ENCODE results near the gene KIAA0825. TPM values are rescaled to one million over a fixed set of nuclear protein-coding genes. Genes with fewer than 3 reads are reported as not detected.

Gene KIAA0825
- total RNA-seq, 4 donors from 2014 or later = 4.7 to 5.8 (median 5.0) TPM

DNA sequence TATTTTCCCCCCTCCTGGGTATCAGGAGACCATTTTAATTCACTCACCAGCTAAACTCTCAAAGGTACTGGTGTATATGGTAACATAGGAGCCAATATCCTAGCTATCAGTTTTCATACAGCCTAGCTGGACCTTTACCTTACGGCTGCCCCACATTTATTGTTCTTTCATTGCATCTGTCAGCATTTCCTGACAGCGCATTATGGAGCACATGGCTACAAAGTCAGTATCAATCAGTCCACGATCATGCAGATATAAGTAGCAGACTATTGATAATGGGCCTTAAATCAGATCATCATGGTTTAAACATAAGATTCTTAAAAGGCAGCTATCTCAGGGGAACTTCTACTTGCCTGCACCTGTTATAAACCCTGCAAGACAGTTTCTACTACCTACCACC, 304.7 kb downstream of the KIAA0825 start:
- no peak for TF ChIP-seq CTCF (IDR thresholded peaks at IDR 0.05; ENCODE audit: low read depth)

DNA sequence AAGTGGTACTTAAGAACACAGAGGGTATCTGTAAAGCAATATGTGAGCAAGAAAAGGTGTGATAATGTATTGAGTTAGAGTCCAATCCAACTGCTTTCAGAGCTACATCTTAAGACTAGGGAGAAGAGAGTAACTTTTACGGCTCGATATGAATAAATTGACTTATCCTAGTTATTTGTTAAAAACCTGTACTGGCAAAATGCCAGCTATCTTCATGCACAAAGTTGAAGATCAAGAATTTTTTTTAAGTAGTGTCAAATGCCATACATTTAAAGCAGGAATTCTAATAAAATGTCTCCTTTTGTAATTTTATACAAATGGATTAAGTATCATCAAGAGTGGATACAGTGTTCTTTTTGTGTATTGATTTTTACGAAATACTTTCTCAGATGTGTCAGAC, 305.2 kb downstream of the KIAA0825 start:
- TF ChIP-seq CTCF (IDR thresholded peaks at IDR 0.05; ENCODE audit: low read depth) = no peak

DNA sequence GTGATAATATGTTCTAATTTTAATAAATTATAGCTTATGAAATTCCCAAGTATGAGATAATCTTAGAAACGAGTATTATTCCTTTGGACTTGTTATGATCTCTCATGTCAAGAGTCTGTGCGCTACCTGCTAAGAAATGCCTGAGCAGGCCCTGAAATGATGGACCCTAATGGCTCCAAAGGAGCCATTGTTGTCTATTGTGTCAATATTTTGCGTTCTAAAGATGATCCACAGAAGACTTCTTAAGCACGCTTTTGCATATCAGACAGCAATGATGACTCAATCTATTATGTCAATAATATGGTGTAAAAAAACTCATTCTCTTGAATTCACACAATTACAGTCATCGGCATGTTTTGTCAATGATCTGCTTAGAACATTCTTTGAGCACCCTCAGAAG, 306.1 kb downstream of the KIAA0825 start:
- TF ChIP-seq CTCF (IDR thresholded peaks at IDR 0.05; ENCODE audit: low read depth) = no peak

- no peak for TF ChIP-seq CTCF (IDR thresholded peaks at IDR 0.05; ENCODE audit: low read depth)
Observed at GRCh38 chr5:94310833-94311232, 307.6 kb downstream of the KIAA0825 start.

GRCh38 chr5:94309141-94309540, 309.3 kb downstream of the KIAA0825 start:
- TF ChIP-seq CTCF (IDR thresholded peaks at IDR 0.05; ENCODE audit: low read depth) = no peak

DNA sequence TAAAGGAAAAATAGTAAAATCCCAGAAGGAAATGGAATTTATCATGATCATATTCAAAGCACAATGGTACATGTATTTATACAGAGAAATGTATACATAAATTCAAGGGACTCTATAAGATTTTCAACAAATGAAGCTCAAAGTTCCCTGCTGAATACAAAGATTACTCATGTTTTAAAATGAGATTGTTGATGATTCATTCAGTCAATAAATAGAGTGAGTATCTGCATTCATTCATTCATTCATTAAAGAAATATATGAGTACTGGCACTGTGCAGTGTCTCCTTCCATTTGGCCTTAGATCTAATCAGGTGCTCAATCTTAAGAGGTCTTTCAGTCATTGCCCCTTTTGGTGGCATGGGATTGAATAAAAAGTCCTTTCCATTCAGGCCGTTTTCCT, 310.0 kb downstream of the KIAA0825 start:
- TF ChIP-seq CTCF (IDR thresholded peaks at IDR 0.05; ENCODE audit: low read depth) = no peak

GRCh38 chr5:94304146-94304545, 314.3 kb downstream of the KIAA0825 start:
- no peak for TF ChIP-seq CTCF (IDR thresholded peaks at IDR 0.05; ENCODE audit: low read depth)

All from subcutaneous adipose tissue (tissue), 4 donors.